Effector CD8-positive, alpha-beta T cell (primary cell): ENCODE measurements around the gene NEU2.

Experiments used
- DNase-seq: peaks from one replicate; lab custom pipeline; 2025; lab: John Stamatoyannopoulos, UW
- total RNA-seq, 4 experiments: gene quantifications; one replicate each; lab custom pipeline; 2026; lab: John Stamatoyannopoulos, UW

The NEU2 gene
- total RNA-seq, result 0 reads per million in 4 experiments

DNA sequence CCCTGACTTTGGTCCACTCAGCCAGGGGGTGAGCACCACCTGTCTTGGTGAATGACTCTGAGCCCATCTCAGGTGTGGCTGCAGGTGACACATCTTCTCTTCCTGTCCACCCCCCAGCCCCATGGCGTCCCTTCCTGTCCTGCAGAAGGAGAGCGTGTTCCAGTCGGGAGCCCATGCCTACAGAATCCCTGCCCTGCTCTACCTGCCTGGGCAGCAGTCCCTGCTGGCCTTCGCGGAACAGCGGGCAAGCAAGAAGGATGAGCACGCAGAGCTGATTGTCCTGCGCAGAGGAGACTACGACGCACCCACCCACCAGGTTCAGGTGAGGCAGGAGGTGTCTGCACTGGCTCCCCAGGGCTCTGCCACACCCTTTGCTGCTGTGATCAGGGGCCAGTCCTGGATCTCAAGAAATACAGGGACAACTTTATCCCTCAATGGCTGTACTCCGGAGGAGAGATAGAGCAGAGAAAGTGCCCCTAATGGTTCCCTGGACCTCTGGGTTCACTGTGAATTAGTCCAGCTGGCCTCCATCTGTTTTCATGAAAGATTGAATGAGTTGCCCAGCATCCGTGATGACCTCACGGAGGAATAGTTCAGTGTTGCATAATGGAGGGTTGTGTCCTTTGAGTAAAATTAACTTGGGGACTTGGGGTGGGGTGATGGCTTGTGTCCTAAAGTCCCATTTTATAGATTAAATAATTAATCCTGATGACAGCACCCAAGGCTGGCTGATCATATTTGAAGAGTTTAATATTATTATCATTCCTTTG is at the start of gene NEU2:
Gene NEU2 (plus strand): TSS at position 122 of the 770 bp plus-strand sequence. CDS start 0 bp downstream, at position 122.
- DNase-seq, result no peak

- DNase-seq, result no peak
These were observed 49.4 kb upstream of the NEU2 start for GRCh38 chr2:232982926-232983668.

DNA sequence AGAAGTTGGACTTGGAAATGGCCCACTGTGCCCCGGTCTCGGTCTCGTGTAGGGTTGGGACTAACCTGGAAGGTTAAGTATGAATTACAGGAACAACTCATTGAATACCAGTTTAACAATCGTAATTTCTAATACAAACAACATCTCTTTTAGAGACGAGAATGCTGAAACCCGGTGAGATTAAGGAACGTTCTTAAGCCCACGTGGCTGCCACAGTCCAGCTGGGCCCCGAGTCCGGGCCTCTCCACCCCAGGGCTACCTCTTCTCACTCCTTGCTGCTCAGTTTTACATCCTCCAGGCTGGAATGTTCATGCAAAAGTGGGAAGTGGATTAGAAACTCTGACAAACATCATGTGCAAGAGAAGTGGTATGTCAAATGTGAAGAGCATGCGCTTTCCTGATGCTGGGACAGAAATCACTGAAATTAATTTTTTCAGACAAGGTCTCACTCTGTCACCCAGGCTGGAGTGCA is 48.8 kb upstream of the NEU2 start:
- DNase-seq, result no peak

GRCh38 chr2:232984451-232985207 is 47.8 kb upstream of the NEU2 start:
- no peak for DNase-seq

- no peak for DNase-seq
These were observed 46.3 kb upstream of the NEU2 start for GRCh38 chr2:232986155-232986554.

DNA sequence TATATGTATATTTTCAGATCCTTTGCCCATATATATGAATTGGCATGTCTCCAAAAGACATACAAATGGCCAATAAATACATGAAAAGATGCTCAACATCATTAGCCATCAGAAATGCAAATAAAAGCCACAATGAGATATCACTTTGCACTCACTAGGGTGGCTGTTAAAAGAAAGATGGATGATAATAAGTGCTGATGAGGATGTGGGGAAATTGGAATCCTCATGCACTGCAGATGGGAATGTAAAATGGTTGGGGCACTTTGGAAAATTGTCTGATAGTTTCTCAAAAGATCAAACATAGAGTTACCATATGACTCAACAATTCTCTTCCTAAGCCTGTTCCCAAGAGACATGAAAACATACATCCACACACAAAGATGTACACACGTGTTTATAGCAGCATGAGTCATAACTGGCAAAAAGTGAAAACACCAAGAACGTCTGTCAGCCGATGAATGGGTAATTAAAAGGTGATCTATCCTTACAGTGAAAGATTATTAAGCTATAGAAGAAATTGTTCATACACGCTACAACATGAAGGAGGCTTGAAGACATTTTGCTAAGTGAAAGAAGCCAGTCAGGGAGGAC is 39.1 kb upstream of the NEU2 start:
- no peak for DNase-seq

GRCh38 chr2:232994446-232994845 is 38.0 kb upstream of the NEU2 start:
- DNase-seq, result no peak

GRCh38 chr2:232997749-232998665 is 34.5 kb upstream of the NEU2 start:
- DNase-seq, result no peak

DNA sequence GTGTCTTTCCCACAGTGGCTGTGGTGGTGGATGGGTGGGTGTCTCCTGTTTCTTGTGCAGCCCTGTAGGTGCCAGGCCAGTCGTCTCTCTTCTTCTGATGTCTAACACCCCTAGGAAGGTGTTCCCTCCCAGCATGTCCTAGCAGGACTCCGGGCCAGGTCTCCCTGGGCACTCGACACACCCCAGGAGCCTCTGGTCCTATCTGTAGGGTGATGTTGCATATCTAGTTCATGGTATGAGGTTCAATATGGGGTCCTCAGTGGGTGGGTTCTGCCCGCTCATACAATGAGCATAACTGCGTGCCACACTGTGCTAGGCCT is 33.8 kb upstream of the NEU2 start:
- DNase-seq, result no peak

- DNase-seq, result no peak
These were observed 33.1 kb upstream of the NEU2 start for GRCh38 chr2:232999354-232999753.

DNA sequence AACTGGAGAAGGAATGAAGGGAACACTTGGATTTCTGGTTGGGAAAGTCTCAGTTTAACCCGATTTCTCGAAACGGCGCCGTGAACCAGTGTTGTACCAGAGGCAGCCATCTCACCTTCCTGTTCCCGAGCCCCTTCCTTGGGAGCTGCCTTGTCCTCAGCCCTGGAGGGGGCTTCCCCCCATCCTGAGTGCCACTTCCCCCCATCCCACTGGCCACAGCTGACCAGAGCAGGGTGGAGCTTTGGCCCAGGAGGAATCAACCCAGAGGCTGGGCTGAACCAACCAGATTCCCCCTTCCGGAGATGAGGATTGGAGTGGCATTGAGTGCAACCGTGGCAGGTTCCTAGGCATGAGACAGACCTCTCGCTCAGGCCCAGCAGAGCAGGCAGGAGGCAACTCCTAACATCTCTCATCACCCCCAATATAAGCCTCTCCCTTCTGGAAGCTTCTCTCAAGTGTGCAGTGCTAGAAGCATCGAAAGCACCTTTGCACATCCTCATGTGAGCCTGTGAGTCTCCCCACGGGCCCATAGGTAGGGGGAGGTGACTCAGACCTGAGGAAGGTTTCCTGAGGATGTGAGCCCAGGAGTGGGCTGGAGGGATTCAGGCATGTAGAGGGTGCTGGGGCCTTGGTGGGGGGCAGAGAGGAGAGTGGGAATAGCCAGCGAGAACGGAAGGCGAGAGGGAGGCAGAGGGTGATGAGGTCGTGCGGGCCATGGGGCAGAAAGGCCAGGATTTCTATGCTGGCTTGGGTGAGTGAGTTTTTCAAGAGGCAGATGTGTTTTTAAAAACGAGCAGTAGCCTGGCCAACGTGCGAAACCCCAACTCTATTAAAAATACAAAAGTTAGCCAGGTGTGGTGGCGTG is 31.4 kb upstream of the NEU2 start:
- DNase-seq, result no peak

GRCh38 chr2:233002829-233003657 is 29.4 kb upstream of the NEU2 start:
- no peak for DNase-seq

GRCh38 chr2:233003658-233004555 is 28.6 kb upstream of the NEU2 start:
- DNase-seq, result no peak

- no peak for DNase-seq
These were observed 27.4 kb upstream of the NEU2 start for GRCh38 chr2:233005096-233005495.

DNA sequence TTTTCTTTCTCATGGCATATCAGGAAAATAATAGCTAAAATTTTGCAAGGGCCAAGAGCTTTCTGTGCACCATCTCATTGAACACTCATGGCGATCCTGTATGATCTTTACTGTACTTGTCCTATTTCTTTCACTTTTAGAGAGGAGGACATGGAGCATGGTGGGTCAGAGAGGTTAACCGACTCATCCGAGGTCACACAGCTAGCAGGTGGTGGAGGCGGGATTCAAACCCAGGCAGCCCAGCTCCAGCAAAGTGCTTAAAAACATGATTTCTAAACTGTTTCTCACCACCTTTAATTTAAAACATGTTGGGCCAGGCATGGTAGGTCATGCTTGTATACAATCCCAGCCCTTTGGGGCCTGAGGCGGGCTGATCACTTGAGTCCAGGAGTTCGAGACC is 25.8 kb upstream of the NEU2 start:
- DNase-seq, result no peak

DNA sequence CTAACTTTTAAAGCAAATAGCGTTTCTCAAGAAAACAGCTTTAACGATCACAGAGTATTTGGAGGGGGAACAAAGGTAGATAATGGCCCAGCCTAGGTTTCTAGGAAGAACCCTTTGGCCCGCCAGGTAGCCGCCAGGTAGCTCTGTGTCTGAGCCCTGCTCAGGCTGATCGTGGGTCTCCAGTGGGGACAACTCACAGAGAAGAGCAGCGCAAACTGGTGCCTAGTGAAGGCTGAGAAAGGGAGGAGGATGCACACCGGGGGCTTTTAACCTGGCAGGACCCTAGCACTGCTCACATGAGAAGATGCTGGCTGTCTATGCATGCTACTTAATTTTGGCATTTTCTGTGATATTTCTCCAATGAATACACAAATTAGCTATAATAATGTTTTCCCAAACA is 25.2 kb upstream of the NEU2 start:
- DNase-seq, result no peak

DNA sequence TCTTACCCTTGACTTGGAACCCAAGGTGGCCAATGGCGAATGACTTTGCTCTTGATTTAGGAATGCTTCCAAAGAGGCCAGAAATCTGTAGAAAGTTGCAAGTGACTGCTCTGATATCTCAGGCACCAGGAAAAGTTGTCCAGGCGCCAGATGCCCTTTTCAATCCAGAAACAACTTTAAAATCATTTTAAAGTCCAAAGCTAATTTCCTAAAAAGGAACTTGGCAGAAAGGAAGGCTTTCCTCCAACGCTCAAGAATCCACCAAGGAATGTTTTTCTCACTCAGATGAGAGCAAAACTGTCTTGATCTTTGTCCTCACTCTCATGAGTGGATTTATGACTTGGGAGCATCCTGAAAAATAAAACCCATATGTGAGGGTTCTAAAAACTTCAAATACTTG is 24.7 kb upstream of the NEU2 start:
- no peak for DNase-seq

GRCh38 chr2:233009661-233010060 is 22.8 kb upstream of the NEU2 start:
- no peak for DNase-seq
